K562 (cell line): ENCODE results near the gene AGO1. TPM values are rescaled to one million over a fixed set of nuclear protein-coding genes. Genes with fewer than 3 reads are reported as not detected.

Experiments used
- ARHGAP35 ChIP-seq: fragments of 450-650 bp; IDR thresholded peaks from 2 replicates; pipeline ENCODE4 v1.6.1; 2018; ENCODE audit not compliant: partially characterized antibody
- ARID4B ChIP-seq: sonication (generic); formaldehyde crosslinking; IDR thresholded peaks from 2 replicates; pipeline ENCODE4 v1.8.0; 2022; ENCODE audit warnings: mild to moderate bottlenecking, missing genetic modification reagents
- ATF2 ChIP-seq: sonication (generic); formaldehyde crosslinking; IDR thresholded peaks from 2 replicates; pipeline ENCODE4 v1.8.1; 2022; ENCODE audit warnings: missing genetic modification reagents
- BRD4 ChIP-seq: fragments of 200-600 bp; sonication (generic); IDR thresholded peaks from 2 replicates; pipeline ENCODE4 v1.6.1; 2017; ENCODE audit warnings: inconsistent platforms
- CSDE1 ChIP-seq, 2 experiments: fragments of 450-650 bp; IDR thresholded peaks; 2 replicates each; pipeline ENCODE4 v1.6.1; 2016; ENCODE audit warnings: mild to moderate bottlenecking in 1 of 2
- ETV5 ChIP-seq: sonication (generic); formaldehyde crosslinking; IDR thresholded peaks from 2 replicates; pipeline ENCODE4 v1.4.0; 2020; ENCODE audit warnings: low read depth, mild to moderate bottlenecking, missing genetic modification reagents
- FOXM1 ChIP-seq, 2 experiments: fragments of 450-650 bp in 1 of 2; sonication (generic) in 1 of 2; formaldehyde crosslinking in 1 of 2; IDR thresholded peaks; 2 replicates each; pipeline versions ENCODE4 v1.6.1 to v1.9.0; 2017 to 2022; ENCODE audit warnings: low read depth in 2 of 2, mild to moderate bottlenecking in 2 of 2, missing genetic modification reagents in 1 of 2, moderate library complexity in 1 of 2
- GATA2 ChIP-seq: sonication (generic); formaldehyde crosslinking; IDR thresholded peaks from 2 replicates; pipeline ENCODE4 v1.4.0; 2020; ENCODE audit warnings: mild to moderate bottlenecking, missing genetic modification reagents
- GTF2E2 ChIP-seq: fragments of 200-800 bp; sonication (Bioruptor generic); IDR thresholded peaks from 2 replicates; pipeline ENCODE4 v1.6.1; 2016; ENCODE audit warnings: missing genetic modification characterization, missing compliant biosample characterization
- KHSRP ChIP-seq: fragments of 450-650 bp; IDR thresholded peaks from 2 replicates; pipeline ENCODE4 v1.6.1; 2017
- MBD2 ChIP-seq: sonication (generic); IDR thresholded peaks from 2 replicates; pipeline ENCODE4 v1.6.1; 2016; ENCODE audit warnings: low read depth, borderline replicate concordance
- NONO ChIP-seq, 2 experiments: fragments of 200-400 bp in 1 of 2; fragments of 450-650 bp in 1 of 2; formaldehyde crosslinking in 1 of 2; IDR thresholded peaks; 2 replicates each; pipeline ENCODE4 v1.6.1; 2017; ENCODE audit warnings: low read depth in 2 of 2, mild to moderate bottlenecking in 2 of 2, moderate library complexity in 2 of 2, low read length in 1 of 2
- PHF20 ChIP-seq: fragments of 450-650 bp; IDR thresholded peaks from 2 replicates; pipeline ENCODE4 v1.6.1; 2018; ENCODE audit not compliant: partially characterized antibody
- POLR2B ChIP-seq: fragments of 450-650 bp; IDR thresholded peaks from 2 replicates; pipeline ENCODE4 v1.6.1; 2018; ENCODE audit warnings: low read depth; ENCODE audit not compliant: partially characterized antibody
- SRSF7 ChIP-seq: fragments of 200-400 bp; formaldehyde crosslinking; optimal IDR thresholded peaks from 2 replicates; pipeline ENCODE3; 2017; ENCODE audit warnings: mild to moderate bottlenecking, low read depth, low read length
- TEAD2 ChIP-seq: fragments of 450-650 bp; IDR thresholded peaks from 2 replicates; pipeline ENCODE4 v1.6.1; 2016; ENCODE audit warnings: missing genetic modification characterization, control low read depth, missing compliant biosample characterization
- TFAM ChIP-seq: fragments of 250-450 bp; sonication (Bioruptor Pico); conservative IDR thresholded peaks from 2 replicates; pipeline ENCODE4 v1.5.0; 2021; ENCODE audit warnings: mild to moderate bottlenecking, moderate library complexity
- ZNF277 ChIP-seq: fragments of 250-450 bp; sonication (Bioruptor Pico); IDR thresholded peaks from 2 replicates; pipeline ENCODE4 v1.8.0; 2022; ENCODE audit warnings: inconsistent platforms, mild to moderate bottlenecking, moderate library complexity, borderline replicate concordance
- ZSCAN32 ChIP-seq: fragments of 450-650 bp; formaldehyde crosslinking; IDR thresholded peaks from 2 replicates; pipeline ENCODE4 v1.4.0; 2020; ENCODE audit warnings: mild to moderate bottlenecking, moderate library complexity
- polyA plus RNA-seq, 8 experiments: library from polyadenylated mRNA; depleted of rRNA in 4 of 8; stranded (reverse) in 5 of 8; unstranded in 3 of 8; fragments of >200 nt; fragmentation: Nextera tagmentation in 2 of 8; fragmentation: Illumina TruSeq in 1 of 8; extraction: Ambion mirVana in 2 of 8; extraction: Trizol in 1 of 8; gene quantifications; 2 replicates each; pipeline versions ENCODE4 v1.2.1 to v1.2.3, GENCODE V29; 2011 to 2014; ENCODE audit warnings: inconsistent platforms in 1 of 8, missing spikeins in 1 of 8
- total RNA-seq, 7 experiments: library from RNA; depleted of rRNA in 6 of 7; stranded (reverse); fragments of >200 nt in 6 of 7; fragmentation: Illumina TruSeq in 2 of 7; extraction: Trizol in 2 of 7; gene quantifications; 2 replicates each; pipeline versions ENCODE4 v1.2.1 to v1.2.3, GENCODE V29; 2011 to 2021; ENCODE audit warnings: low replicate concordance in 1 of 7
- TF ChIP-seq, protein P1 (sequence below): IDR thresholded peaks from 2 replicates; pipeline ENCODE4 v1.6.1; 2016; ENCODE audit warnings: missing genetic modification characterization, missing compliant biosample characterization

AGO1 gene
- total and polyA plus RNA-seq, 9 of the 15 experiments (the other 6 are each of a cell fraction or from before 2014, with no cell fraction given) = 7.3 to 64.2 (median 26.0) TPM

GRCh38 chr1:35882945-35883634 is at the start of gene AGO1 (continued):
- no peak for TF ChIP-seq PHF20
- TF ChIP-seq TFAM (CRISPR knock-in tag) = no peak
- TF ChIP-seq NONO (IDR thresholded peaks at IDR 0.05; ENCODE audit: low read depth in 2 of 2, low read length in 1 of 2) = peak in 1 of 2 experiments; percentile 87; a peak in 2 of 4 replicates
- no peak for TF ChIP-seq FOXM1 (IDR thresholded peaks at IDR 0.05; ENCODE audit: low read depth)
- TF ChIP-seq FOXM1 (CRISPR knock-in tag; IDR thresholded peaks at IDR 0.05; ENCODE audit: low read depth) = no peak; the same call in 1 of the 2 replicates
- no peak for TF ChIP-seq KHSRP
- TF ChIP-seq ARID4B (CRISPR knock-in tag) = peak; percentile 60; the same call in 1 of the 2 replicates
- TF ChIP-seq CSDE1 (IDR thresholded peaks at IDR 0.05) = no peak
- no peak for TF ChIP-seq GATA2
- TF ChIP-seq ZSCAN32 (CRISPR knock-in tag) = no peak
- no peak for TF ChIP-seq BRD4
- no peak for TF ChIP-seq ZNF277
- no peak for TF ChIP-seq SRSF7
- no peak for TF ChIP-seq ARHGAP35
- TF ChIP-seq GTF2E2 (tag) = no peak
- TF ChIP-seq, protein P1, sequence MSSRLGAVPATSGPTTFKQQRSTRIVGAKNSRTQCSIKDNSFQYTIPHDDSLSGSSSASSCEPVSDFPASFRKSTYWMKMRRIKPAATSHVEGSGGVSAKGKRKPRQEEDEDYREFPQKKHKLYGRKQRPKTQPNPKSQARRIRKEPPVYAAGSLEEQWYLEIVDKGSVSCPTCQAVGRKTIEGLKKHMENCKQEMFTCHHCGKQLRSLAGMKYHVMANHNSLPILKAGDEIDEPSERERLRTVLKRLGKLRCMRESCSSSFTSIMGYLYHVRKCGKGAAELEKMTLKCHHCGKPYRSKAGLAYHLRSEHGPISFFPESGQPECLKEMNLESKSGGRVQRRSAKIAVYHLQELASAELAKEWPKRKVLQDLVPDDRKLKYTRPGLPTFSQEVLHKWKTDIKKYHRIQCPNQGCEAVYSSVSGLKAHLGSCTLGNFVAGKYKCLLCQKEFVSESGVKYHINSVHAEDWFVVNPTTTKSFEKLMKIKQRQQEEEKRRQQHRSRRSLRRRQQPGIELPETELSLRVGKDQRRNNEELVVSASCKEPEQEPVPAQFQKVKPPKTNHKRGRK (tag) = no peak
- no peak for TF ChIP-seq TEAD2 (tag)
- no peak for TF ChIP-seq POLR2B
- peak; percentile 62; the same call in 1 of the 2 replicates for TF ChIP-seq ETV5
- TF ChIP-seq MBD2 = peak; percentile 24; the same call in 1 of the 2 replicates
- TF ChIP-seq ATF2 = no peak
